GM23248 (cell line): Measurements from ENCODE around the gene C9orf50.

Experiments
- EZH2 ChIP-seq: fragments of 200-600 bp; sonication (generic); IDR thresholded peaks from 2 replicates; pipeline ENCODE4 v1.6.1; 2018; ENCODE audit warnings: antibody characterized with exemption, mild to moderate bottlenecking; ENCODE audit not compliant: insufficient read depth, poor library complexity, severe bottlenecking
- EZH2phosphoT487 ChIP-seq: fragments of 200-600 bp; sonication (generic); IDR thresholded peaks from 2 replicates; pipeline ENCODE4 v1.6.1; 2018; ENCODE audit warnings: antibody characterized with exemption, moderate library complexity, mild to moderate bottlenecking, low read depth; ENCODE audit not compliant: insufficient read depth

DNA sequence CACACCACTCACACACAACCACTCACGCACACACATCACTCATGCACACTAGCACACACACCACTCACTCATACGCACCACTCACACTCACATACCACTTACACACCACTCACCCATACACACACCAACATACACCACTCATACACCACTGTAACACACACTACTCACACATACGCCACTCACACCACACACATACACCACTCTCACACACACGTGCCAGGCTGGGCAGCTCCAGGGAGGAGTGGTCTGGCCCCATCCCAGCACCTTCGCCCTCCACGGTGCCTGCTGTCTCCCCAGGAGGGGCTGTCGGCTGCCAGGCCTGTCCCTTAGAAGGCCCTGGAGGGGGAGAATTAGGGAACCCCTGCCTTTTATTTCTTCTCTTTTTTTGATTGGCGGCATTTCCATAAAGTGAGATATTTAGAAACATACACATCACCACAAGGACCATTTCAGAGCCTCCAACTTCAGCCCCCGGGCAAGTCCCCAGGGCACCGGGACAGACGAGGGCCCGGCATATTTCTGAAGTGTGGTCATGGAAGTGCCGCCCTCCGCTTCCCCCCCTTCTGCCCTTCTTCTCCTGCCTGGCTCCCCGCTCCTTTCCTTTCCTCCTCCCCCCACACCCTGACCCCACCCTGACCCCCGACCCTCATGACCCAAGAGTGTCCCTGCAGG, 27.3 kb upstream of the C9orf50 start:
- TF ChIP-seq EZH2 (no peak), EZH2phosphoT487 (no peak)
